Measurements from ENCODE around the gene EXOC1L. TPM values are rescaled to one million over a fixed set of nuclear protein-coding genes. Genes with fewer than 3 reads are reported as not detected.

The EXOC1L gene
- total RNA-seq, 1 experiment from 2014 or later: not detected

GRCh38 chr4:55794053-55794452 is 25.5 kb upstream of the EXOC1L start:
- H3K27ac ChIP-seq (ENCODE audit: low read length): no peak overlapping the region
- H3K79me2 ChIP-seq (ENCODE audit: low read length): no peaks in the 10 kb centered on the region
- no peaks in the 10 kb centered on the region for H3K9me2 ChIP-seq (replicated peaks; ENCODE audit: insufficient read depth, low read length)
- H3K9ac ChIP-seq (ENCODE audit: low read length): no peak overlapping the region
- no peaks in the 10 kb centered on the region for H3K9me3 ChIP-seq (ENCODE audit: low read length)
- H3K4me1 ChIP-seq (ENCODE audit: low read length): no peaks in the 10 kb centered on the region
- H3K27me3 ChIP-seq (ENCODE audit: low read length): no peaks in the 10 kb centered on the region
- no peaks in the 10 kb centered on the region for H4K20me1 ChIP-seq (ENCODE audit: insufficient read depth, low read depth, low read length)
- no peak for DNase-seq
- no peak overlapping the region for H3K4me3 ChIP-seq (ENCODE audit: low read length)
- no peak overlapping the region for H3K4me2 ChIP-seq (ENCODE audit: low read depth, low read length, poor library complexity, severe bottlenecking)
- no peak overlapping the region for H2AFZ ChIP-seq (ENCODE audit: low read length)
- no peaks in the 10 kb centered on the region for H3K36me3 ChIP-seq (ENCODE audit: insufficient read depth, low read length)

GRCh38 chr4:55795341-55795740 is 24.2 kb upstream of the EXOC1L start:
- Histone ChIP-seq H2AFZ (ENCODE audit: low read length) (no peak overlapping the region), H3K9me3 (ENCODE audit: low read length) (no peaks in the 10 kb centered on the region), H3K4me2 (ENCODE audit: low read depth, low read length, poor library complexity, severe bottlenecking) (no peak overlapping the region), H3K4me3 (ENCODE audit: low read length) (no peak overlapping the region), H3K79me2 (ENCODE audit: low read length) (no peaks in the 10 kb centered on the region), H3K9me2 (replicated peaks; ENCODE audit: insufficient read depth, low read length) (no peaks in the 10 kb centered on the region), H3K36me3 (ENCODE audit: insufficient read depth, low read length) (no peaks in the 10 kb centered on the region), H3K9ac (ENCODE audit: low read length) (no peak overlapping the region), H3K4me1 (ENCODE audit: low read length) (no peaks in the 10 kb centered on the region), H3K27ac (ENCODE audit: low read length) (no peak overlapping the region), H3K27me3 (ENCODE audit: low read length) (no peaks in the 10 kb centered on the region), H4K20me1 (ENCODE audit: insufficient read depth, low read depth, low read length) (no peaks in the 10 kb centered on the region)
- no peak for DNase-seq

GRCh38 chr4:55801498-55801897 is 18.1 kb upstream of the EXOC1L start:
- H2AFZ ChIP-seq (ENCODE audit: low read length): no peak overlapping the region
- H3K27me3 ChIP-seq (ENCODE audit: low read length): 0 out of 2 replicates have a peak, but pooled peaks cover 2% of the 10 kb centered on the region
- H3K4me3 ChIP-seq (ENCODE audit: low read length): no peak overlapping the region
- H3K27ac ChIP-seq (ENCODE audit: low read length): no peak overlapping the region
- no peaks in the 10 kb centered on the region for H4K20me1 ChIP-seq (ENCODE audit: insufficient read depth, low read depth, low read length)
- no peaks in the 10 kb centered on the region for H3K9me2 ChIP-seq (replicated peaks; ENCODE audit: insufficient read depth, low read length)
- H3K36me3 ChIP-seq (ENCODE audit: insufficient read depth, low read length): no peaks in the 10 kb centered on the region
- peak overlapping the region; percentile 24 for H3K4me2 ChIP-seq (ENCODE audit: low read depth, low read length, poor library complexity, severe bottlenecking)
- no peak for DNase-seq
- no peaks in the 10 kb centered on the region for H3K79me2 ChIP-seq (ENCODE audit: low read length)
- H3K9ac ChIP-seq (ENCODE audit: low read length): no peak overlapping the region
- H3K9me3 ChIP-seq (ENCODE audit: low read length): no peaks in the 10 kb centered on the region
- H3K4me1 ChIP-seq (ENCODE audit: low read length): peaks cover 11% of the 10 kb centered on the region

- Histone ChIP-seq H2AFZ (ENCODE audit: low read length) (no peak overlapping the region), H3K36me3 (ENCODE audit: insufficient read depth, low read length) (no peaks in the 10 kb centered on the region), H3K4me1 (ENCODE audit: low read length) (no peaks in the 10 kb centered on the region), H3K27ac (ENCODE audit: low read length) (no peak overlapping the region), H3K9me2 (replicated peaks; ENCODE audit: insufficient read depth, low read length) (no peaks in the 10 kb centered on the region), H4K20me1 (ENCODE audit: insufficient read depth, low read depth, low read length) (no peaks in the 10 kb centered on the region), H3K9me3 (ENCODE audit: low read length) (no peaks in the 10 kb centered on the region), H3K27me3 (ENCODE audit: low read length) (no peaks in the 10 kb centered on the region), H3K9ac (ENCODE audit: low read length) (no peak overlapping the region), H3K4me3 (ENCODE audit: low read length) (no peak overlapping the region), H3K79me2 (ENCODE audit: low read length) (no peaks in the 10 kb centered on the region), H3K4me2 (ENCODE audit: low read depth, low read length, poor library complexity, severe bottlenecking) (no peak overlapping the region)
- DNase-seq: no peak
Measured at GRCh38 chr4:55807556-55807955, 12.0 kb upstream of the EXOC1L start.

GRCh38 chr4:55808186-55808585 is 11.4 kb upstream of the EXOC1L start:
- H3K27me3 ChIP-seq (ENCODE audit: low read length): no peaks in the 10 kb centered on the region
- no peak overlapping the region for H3K27ac ChIP-seq (ENCODE audit: low read length)
- no peak overlapping the region for H2AFZ ChIP-seq (ENCODE audit: low read length)
- no peaks in the 10 kb centered on the region for H4K20me1 ChIP-seq (ENCODE audit: insufficient read depth, low read depth, low read length)
- H3K36me3 ChIP-seq (ENCODE audit: insufficient read depth, low read length): no peaks in the 10 kb centered on the region
- no peaks in the 10 kb centered on the region for H3K4me1 ChIP-seq (ENCODE audit: low read length)
- DNase-seq: no peak
- H3K79me2 ChIP-seq (ENCODE audit: low read length): no peaks in the 10 kb centered on the region
- H3K4me2 ChIP-seq (ENCODE audit: low read depth, low read length, poor library complexity, severe bottlenecking): no peak overlapping the region
- H3K4me3 ChIP-seq (ENCODE audit: low read length): no peak overlapping the region
- no peaks in the 10 kb centered on the region for H3K9me3 ChIP-seq (ENCODE audit: low read length)
- no peak overlapping the region for H3K9ac ChIP-seq (ENCODE audit: low read length)
- H3K9me2 ChIP-seq (replicated peaks; ENCODE audit: insufficient read depth, low read length): no peaks in the 10 kb centered on the region

GRCh38 chr4:55808632-55809031 is 11.0 kb upstream of the EXOC1L start:
- H3K4me2 ChIP-seq (ENCODE audit: low read depth, low read length, poor library complexity, severe bottlenecking): no peak overlapping the region
- no peaks in the 10 kb centered on the region for H3K9me2 ChIP-seq (replicated peaks; ENCODE audit: insufficient read depth, low read length)
- no peak for DNase-seq
- no peaks in the 10 kb centered on the region for H3K9me3 ChIP-seq (ENCODE audit: low read length)
- no peak overlapping the region for H3K27ac ChIP-seq (ENCODE audit: low read length)
- H3K4me1 ChIP-seq (ENCODE audit: low read length): no peaks in the 10 kb centered on the region
- no peak overlapping the region for H3K4me3 ChIP-seq (ENCODE audit: low read length)
- H3K79me2 ChIP-seq (ENCODE audit: low read length): no peaks in the 10 kb centered on the region
- H2AFZ ChIP-seq (ENCODE audit: low read length): no peak overlapping the region
- no peaks in the 10 kb centered on the region for H4K20me1 ChIP-seq (ENCODE audit: insufficient read depth, low read depth, low read length)
- H3K36me3 ChIP-seq (ENCODE audit: insufficient read depth, low read length): no peaks in the 10 kb centered on the region
- H3K9ac ChIP-seq (ENCODE audit: low read length): no peak overlapping the region
- H3K27me3 ChIP-seq (ENCODE audit: low read length): no peaks in the 10 kb centered on the region

- Histone ChIP-seq H2AFZ (ENCODE audit: low read length) (no peak overlapping the region), H3K4me3 (ENCODE audit: low read length) (no peak overlapping the region), H3K27ac (ENCODE audit: low read length) (no peak overlapping the region), H3K79me2 (ENCODE audit: low read length) (no peaks in the 10 kb centered on the region), H3K4me1 (ENCODE audit: low read length) (no peaks in the 10 kb centered on the region), H3K36me3 (ENCODE audit: insufficient read depth, low read length) (no peaks in the 10 kb centered on the region), H3K9me2 (replicated peaks; ENCODE audit: insufficient read depth, low read length) (no peaks in the 10 kb centered on the region), H3K27me3 (ENCODE audit: low read length) (no peaks in the 10 kb centered on the region), H3K4me2 (ENCODE audit: low read depth, low read length, poor library complexity, severe bottlenecking) (no peak overlapping the region), H4K20me1 (ENCODE audit: insufficient read depth, low read depth, low read length) (no peaks in the 10 kb centered on the region), H3K9ac (ENCODE audit: low read length) (no peak overlapping the region), H3K9me3 (ENCODE audit: low read length) (no peaks in the 10 kb centered on the region)
- no peak for DNase-seq
Measured at GRCh38 chr4:55817691-55818090, 1.9 kb upstream of the EXOC1L start.

GRCh38 chr4:55820279-55820678 is 689 bp downstream of the EXOC1L start:
- Histone ChIP-seq H4K20me1 (ENCODE audit: insufficient read depth, low read depth, low read length) (no peaks in the 10 kb centered on the region), H3K4me3 (ENCODE audit: low read length) (no peak overlapping the region), H3K9me2 (replicated peaks; ENCODE audit: insufficient read depth, low read length) (no peaks in the 10 kb centered on the region), H3K9me3 (ENCODE audit: low read length) (no peaks in the 10 kb centered on the region), H3K79me2 (ENCODE audit: low read length) (no peaks in the 10 kb centered on the region), H3K27me3 (ENCODE audit: low read length) (no peaks in the 10 kb centered on the region), H3K4me1 (ENCODE audit: low read length) (no peaks in the 10 kb centered on the region), H2AFZ (ENCODE audit: low read length) (no peak overlapping the region), H3K27ac (ENCODE audit: low read length) (no peak overlapping the region), H3K4me2 (ENCODE audit: low read depth, low read length, poor library complexity, severe bottlenecking) (no peak overlapping the region), H3K9ac (ENCODE audit: low read length) (no peak overlapping the region), H3K36me3 (ENCODE audit: insufficient read depth, low read length) (no peaks in the 10 kb centered on the region)
- peak; percentile 15 for DNase-seq

- DNase-seq: no peak
- Histone ChIP-seq H3K27me3 (ENCODE audit: low read length) (no peaks in the 10 kb centered on the region), H2AFZ (ENCODE audit: low read length) (no peak overlapping the region), H3K9me3 (ENCODE audit: low read length) (no peaks in the 10 kb centered on the region), H3K4me2 (ENCODE audit: low read depth, low read length, poor library complexity, severe bottlenecking) (no peak overlapping the region), H3K27ac (ENCODE audit: low read length) (no peak overlapping the region), H3K9ac (ENCODE audit: low read length) (no peak overlapping the region), H3K79me2 (ENCODE audit: low read length) (no peaks in the 10 kb centered on the region), H3K36me3 (ENCODE audit: insufficient read depth, low read length) (no peaks in the 10 kb centered on the region), H3K4me3 (ENCODE audit: low read length) (no peak overlapping the region), H3K4me1 (ENCODE audit: low read length) (no peaks in the 10 kb centered on the region), H3K9me2 (replicated peaks; ENCODE audit: insufficient read depth, low read length) (no peaks in the 10 kb centered on the region), H4K20me1 (ENCODE audit: insufficient read depth, low read depth, low read length) (no peaks in the 10 kb centered on the region)
Measured at GRCh38 chr4:55822329-55822728, 2.7 kb downstream of the EXOC1L start.

Measured in Karpas-422 (cell line).